AG09309 (cell line): Measurements from ENCODE around the gene ADCY2.

Source experiments
- DNase-seq: peaks from one replicate; pipeline ENCODE4 v3.0.0-alpha.2; 2010; ENCODE audit warnings: low read depth
- H3K4me3 ChIP-seq: 2 replicates; pipeline ENCODE4 v1.5.1; 2011; ENCODE audit warnings: mild to moderate bottlenecking, low read depth, low read length, moderate library complexity; ENCODE audit not compliant: control insufficient read depth
- TF ChIP-seq, protein P1 (sequence below): IDR thresholded peaks from 2 replicates; pipeline ENCODE4 v1.5.1; 2011; ENCODE audit warnings: mild to moderate bottlenecking, low read depth, low read length, inconsistent platforms; ENCODE audit not compliant: insufficient read depth, control insufficient read depth; ENCODE audit errors: missing control alignments

Gene ADCY2

DNA sequence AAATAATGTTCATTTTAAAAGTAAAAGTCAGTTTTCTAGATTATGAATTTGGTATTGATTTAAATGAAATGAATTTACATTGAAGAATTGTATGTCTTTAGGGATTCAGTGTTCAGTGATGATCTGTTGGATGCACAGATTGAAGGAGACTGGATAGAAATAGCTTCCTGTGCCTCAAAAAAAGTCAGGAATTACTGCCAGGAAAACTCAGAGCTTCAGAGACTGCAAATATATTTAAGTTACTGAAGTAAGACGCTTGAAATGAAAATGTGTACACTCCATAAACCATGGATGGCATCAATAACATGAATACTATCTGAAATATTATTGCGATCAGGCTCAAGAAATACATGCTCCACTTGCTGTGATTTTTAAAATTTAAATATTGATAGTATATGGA lies 60.3 kb downstream of the ADCY2 start:
- no peak for DNase-seq
- TF ChIP-seq, protein P1, sequence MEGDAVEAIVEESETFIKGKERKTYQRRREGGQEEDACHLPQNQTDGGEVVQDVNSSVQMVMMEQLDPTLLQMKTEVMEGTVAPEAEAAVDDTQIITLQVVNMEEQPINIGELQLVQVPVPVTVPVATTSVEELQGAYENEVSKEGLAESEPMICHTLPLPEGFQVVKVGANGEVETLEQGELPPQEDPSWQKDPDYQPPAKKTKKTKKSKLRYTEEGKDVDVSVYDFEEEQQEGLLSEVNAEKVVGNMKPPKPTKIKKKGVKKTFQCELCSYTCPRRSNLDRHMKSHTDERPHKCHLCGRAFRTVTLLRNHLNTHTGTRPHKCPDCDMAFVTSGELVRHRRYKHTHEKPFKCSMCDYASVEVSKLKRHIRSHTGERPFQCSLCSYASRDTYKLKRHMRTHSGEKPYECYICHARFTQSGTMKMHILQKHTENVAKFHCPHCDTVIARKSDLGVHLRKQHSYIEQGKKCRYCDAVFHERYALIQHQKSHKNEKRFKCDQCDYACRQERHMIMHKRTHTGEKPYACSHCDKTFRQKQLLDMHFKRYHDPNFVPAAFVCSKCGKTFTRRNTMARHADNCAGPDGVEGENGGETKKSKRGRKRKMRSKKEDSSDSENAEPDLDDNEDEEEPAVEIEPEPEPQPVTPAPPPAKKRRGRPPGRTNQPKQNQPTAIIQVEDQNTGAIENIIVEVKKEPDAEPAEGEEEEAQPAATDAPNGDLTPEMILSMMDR = no peak
- H3K4me3 ChIP-seq = no peak overlapping the region

DNA sequence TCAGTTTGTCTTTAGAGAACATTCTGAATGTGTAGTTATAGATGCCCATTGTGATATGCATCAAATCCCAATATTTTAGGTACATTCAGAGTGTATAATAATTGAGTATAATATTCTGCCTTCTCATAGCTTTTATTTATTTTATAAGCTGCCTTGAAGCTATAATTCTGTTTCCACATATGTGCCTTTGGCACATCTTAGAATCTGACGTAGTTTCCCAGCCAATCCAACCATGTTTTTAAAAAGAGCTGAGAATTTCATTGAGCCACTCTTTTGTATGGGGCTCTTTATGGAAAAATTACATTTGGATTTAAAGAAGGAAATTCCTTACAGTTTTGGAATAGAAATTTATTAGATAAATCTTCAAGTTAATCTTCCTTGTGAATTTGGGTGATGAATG lies 65.4 kb downstream of the ADCY2 start:
- TF ChIP-seq, protein P1 = no peak
- DNase-seq = no peak
- no peak overlapping the region for H3K4me3 ChIP-seq

DNA sequence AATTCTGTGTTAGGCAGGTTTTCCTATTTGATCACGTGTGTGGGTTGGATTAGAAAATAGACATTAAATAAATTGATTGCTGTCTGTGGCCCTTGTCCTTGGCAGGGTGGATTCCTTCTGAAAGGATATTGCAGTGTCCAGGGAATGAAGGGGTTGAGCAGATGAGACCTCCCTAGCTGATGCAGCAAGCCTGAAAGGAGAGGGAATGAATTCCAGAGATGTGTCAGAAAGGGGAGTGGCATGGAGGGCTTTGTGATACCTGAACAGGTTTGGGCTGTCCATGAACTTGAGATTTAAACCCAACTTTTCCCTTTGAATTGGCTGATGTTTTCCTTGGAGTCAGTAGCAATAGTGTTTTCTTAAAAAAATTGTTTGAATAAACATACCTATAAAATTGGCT lies 66.8 kb downstream of the ADCY2 start:
- DNase-seq = no peak
- H3K4me3 ChIP-seq = no peak overlapping the region
- TF ChIP-seq, protein P1 = no peak

DNA sequence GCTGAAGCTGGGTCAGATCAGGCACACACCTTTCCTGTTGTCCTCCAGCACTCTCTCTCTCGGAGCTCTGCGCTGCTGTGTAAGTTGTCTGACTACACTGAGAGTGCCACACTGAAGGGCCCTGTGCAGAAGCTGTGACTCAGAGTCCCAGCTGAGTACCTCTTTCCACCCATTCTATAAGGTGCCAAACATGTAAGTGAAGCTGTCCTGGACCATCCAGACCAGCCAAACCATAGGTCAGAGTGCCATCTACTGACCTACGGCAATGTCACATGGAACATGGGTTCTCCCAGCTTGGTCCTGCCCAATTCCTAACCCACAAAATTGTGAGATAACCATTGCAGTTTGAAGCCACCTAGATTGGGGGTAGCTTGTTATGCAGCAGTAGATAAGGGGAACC lies 68.2 kb downstream of the ADCY2 start:
- DNase-seq = no peak
- no peak overlapping the region for H3K4me3 ChIP-seq
- TF ChIP-seq, protein P1 = no peak

DNA sequence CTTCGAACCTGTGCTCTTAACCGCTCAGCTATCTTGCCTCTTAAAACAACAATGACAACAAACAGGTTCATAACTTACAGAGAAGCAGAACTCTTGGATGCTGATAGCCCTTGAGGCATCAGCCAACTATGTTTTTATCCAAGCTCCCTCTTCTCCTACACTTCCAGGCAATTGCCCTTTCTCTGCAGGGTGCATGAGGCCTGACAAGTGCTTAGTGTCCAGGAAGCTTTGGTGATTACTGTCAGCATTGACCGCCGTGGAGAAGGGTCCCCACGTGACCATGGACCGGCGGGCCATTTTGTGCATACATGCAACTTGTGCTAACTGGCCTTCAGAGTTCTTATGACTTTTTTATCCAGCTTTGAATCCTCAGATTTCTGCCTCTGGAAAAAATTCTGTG lies 71.2 kb downstream of the ADCY2 start:
- TF ChIP-seq, protein P1 = no peak
- DNase-seq = no peak
- no peak overlapping the region for H3K4me3 ChIP-seq

DNA sequence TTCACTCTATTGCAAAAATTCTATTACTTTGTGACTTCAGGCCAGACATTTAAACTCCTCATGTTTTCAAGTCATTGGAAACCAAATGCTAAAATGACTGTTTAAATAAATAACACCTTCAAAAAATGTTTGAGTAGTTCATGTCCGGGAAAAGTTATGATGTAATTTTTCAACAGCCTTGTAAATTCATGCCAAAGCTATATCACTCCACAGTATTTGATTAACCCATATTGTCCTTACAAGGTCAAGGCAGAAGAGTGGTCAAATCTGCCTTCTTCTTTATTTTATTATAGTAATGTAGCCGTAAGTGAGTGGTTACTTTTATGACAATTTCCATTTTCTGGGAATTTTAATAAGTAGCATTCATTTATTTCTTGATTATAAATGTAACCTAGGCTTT lies 72.8 kb downstream of the ADCY2 start:
- TF ChIP-seq, protein P1 = no peak
- no peak for DNase-seq
- H3K4me3 ChIP-seq = no peak overlapping the region

DNA sequence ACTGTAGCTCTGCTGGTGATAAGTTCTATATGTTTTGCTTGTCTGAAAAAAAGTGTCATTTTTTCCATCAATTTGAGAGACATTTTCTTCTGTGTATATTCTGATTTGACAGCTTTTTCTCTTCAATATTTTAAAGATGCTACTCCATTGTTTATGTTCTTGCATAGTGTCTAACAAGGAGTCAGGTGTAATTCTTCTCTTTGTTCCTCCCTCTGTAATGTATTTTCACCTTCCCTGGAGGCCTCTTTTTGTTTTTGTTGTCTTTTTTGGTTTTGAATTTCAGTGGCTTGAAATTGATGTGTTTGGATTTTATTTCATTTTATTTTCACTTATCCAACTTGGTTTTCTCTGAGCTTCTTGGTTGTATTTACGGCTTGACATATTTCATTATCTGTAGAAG lies 75.8 kb downstream of the ADCY2 start:
- TF ChIP-seq, protein P1 = no peak
- no peak for DNase-seq
- H3K4me3 ChIP-seq = no peak overlapping the region
